ENCODE results near the gene PRKACG.

PRKACG gene

DNA sequence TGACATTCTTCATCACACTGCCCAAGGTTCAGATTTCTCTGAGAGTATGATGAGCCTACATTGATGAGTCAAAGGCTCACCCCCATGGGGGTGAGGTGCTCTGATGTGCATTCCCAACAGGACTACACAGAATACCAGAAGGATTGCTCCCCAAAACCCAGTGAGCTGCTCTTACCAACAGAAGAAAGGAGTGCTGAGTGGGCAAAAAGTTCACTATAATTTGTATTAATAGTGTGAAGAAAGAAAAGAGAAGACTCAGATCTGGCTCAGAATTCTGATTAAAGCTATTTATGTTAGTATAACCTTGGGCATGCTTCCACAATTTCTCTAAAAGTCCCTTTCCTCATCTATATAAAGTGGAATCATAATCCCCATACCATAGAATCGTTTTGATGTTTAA, 46.1 kb downstream of the PRKACG start:
- TF ChIP-seq, protein P1, sequence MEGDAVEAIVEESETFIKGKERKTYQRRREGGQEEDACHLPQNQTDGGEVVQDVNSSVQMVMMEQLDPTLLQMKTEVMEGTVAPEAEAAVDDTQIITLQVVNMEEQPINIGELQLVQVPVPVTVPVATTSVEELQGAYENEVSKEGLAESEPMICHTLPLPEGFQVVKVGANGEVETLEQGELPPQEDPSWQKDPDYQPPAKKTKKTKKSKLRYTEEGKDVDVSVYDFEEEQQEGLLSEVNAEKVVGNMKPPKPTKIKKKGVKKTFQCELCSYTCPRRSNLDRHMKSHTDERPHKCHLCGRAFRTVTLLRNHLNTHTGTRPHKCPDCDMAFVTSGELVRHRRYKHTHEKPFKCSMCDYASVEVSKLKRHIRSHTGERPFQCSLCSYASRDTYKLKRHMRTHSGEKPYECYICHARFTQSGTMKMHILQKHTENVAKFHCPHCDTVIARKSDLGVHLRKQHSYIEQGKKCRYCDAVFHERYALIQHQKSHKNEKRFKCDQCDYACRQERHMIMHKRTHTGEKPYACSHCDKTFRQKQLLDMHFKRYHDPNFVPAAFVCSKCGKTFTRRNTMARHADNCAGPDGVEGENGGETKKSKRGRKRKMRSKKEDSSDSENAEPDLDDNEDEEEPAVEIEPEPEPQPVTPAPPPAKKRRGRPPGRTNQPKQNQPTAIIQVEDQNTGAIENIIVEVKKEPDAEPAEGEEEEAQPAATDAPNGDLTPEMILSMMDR (IDR thresholded peaks at IDR 0.05; ENCODE audit: borderline replicate concordance, insufficient read depth, low read depth, low read length) = no peak
- H3K4me3 ChIP-seq (ENCODE audit: low read depth, low read length) = no peak overlapping the region

DNA sequence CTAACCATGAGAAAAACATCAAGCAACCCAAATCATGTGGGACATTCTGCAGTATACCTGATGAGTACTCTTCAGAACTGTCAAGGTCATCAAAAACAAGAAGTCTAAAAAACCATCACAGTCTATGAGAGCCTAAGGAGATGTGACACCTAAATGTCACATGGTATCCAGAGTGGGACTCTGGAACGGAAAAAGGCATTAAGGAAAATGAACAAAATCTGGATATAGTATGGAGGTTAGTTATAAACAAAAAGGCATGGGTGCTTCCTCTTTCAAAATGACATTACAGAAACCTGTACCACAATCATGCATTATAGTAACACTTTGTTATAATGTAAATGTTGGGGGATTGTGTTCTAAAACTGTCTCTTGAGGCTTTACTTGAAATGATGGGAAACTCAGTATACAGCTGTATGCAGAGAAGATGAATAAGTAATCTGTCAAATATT, 47.4 kb downstream of the PRKACG start:
- H3K4me3 ChIP-seq (ENCODE audit: low read depth, low read length) = no peak overlapping the region
- TF ChIP-seq, protein P1 (IDR thresholded peaks at IDR 0.05; ENCODE audit: borderline replicate concordance, insufficient read depth, low read depth, low read length) = no peak

DNA sequence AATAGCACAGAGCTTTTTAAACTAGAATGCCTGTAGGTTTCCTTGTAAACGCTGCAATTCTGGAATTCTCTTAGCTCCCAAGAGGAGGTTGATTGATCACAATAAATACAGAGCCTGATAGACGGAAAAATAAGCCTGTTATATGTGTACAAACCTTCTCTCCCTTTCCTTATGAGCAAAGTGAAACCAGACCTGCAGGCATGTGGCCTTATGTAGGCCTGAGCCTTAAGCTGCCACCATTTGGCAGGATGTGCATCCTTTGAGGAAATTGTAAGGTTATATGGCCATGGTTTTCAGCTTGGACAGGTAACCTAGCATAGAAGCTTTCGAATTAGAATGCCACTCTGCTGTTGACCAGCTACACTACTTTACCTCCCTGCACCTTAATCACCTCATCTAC, 49.1 kb downstream of the PRKACG start:
- H3K4me3 ChIP-seq (ENCODE audit: low read depth, low read length) = no peak overlapping the region
- TF ChIP-seq, protein P1 (IDR thresholded peaks at IDR 0.05; ENCODE audit: borderline replicate concordance, insufficient read depth, low read depth, low read length) = no peak

DNA sequence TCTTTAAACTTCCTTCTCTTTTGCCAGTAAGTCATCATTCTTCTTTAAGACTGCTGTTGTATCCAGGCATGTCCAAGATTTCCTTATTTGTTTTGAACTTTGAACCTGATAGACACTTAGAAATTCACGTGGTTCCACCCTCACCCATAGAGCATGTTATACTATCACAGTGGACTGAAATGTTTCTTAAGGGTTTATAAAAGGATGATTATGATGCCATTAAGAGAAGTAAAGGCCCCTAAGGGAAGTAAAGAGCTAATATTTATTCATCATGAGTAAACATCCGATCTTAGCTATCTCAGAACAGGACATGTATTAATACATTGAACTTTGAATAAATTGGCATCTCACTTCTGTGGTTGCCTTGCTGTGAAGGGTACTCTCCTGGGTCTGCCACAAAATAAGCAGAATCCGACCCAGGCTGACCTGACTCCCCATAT, 49.8 kb downstream of the PRKACG start:
- TF ChIP-seq, protein P1 (IDR thresholded peaks at IDR 0.05; ENCODE audit: borderline replicate concordance, insufficient read depth, low read depth, low read length) = no peak
- no peak overlapping the region for H3K4me3 ChIP-seq (ENCODE audit: low read depth, low read length)

DNA sequence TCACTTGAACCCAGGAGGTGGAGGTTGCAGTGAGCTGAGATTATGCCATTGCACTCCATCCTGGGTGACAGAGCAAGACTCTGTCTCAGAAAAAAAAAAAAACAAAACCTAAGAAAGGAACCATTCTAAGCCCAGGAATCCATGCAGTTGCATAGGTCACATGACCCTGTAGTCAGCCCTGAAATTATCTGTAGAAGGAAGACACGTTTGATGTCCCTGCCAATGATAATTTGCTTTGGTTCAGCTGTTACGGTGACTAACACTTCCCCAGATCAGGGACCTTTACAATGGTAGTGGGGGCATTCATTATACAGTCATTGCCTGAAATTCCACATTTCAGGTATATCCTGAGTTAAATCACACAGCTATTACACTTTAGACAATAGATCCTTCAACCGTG, 50.5 kb downstream of the PRKACG start:
- TF ChIP-seq, protein P1 (IDR thresholded peaks at IDR 0.05; ENCODE audit: borderline replicate concordance, insufficient read depth, low read depth, low read length) = no peak
- H3K4me3 ChIP-seq (ENCODE audit: low read depth, low read length) = no peak overlapping the region

Measured in GM12875 (cell line).